Natural killer cell (primary cell): ENCODE measurements around the gene TSKU. TPM values are rescaled to one million over a fixed set of nuclear protein-coding genes. Genes with fewer than 3 reads are reported as not detected.

Source experiments
- ATAC-seq, 3 donors: fragments of 150-1000 bp in 2 of 3; fragments of 200-7000 bp in 1 of 3; cut with Tn5 transposase; 1 replicate in 1 of 3; 2 replicates in 2 of 3; pipeline ENCODE4 v1.10.0; 2021; ENCODE audit warnings: mild to moderate bottlenecking in 2 of 3, moderate library complexity in 2 of 3
- DNase-seq, 2 donors: peaks; one replicate each; pipeline versions ENCODE4 v3.0.0 to v3.0.0-alpha.2; 2013 to 2021; ENCODE audit warnings: mixed read lengths in 1 of 2
- H3K27ac ChIP-seq: one replicate; pipeline ENCODE4 v1.5.1; 2013; ENCODE audit warnings: mild to moderate bottlenecking, low read length
- H3K27me3 ChIP-seq: one replicate; pipeline ENCODE4 v1.6.1; 2013; ENCODE audit warnings: low read length; ENCODE audit not compliant: control insufficient read depth, insufficient read depth
- H3K36me3 ChIP-seq: one replicate; pipeline ENCODE4 v1.6.1; 2013; ENCODE audit warnings: low read length; ENCODE audit not compliant: control insufficient read depth, insufficient read depth
- H3K4me1 ChIP-seq: one replicate; pipeline ENCODE4 v1.6.1; 2013; ENCODE audit warnings: low read length; ENCODE audit not compliant: control insufficient read depth, insufficient read depth
- H3K4me3 ChIP-seq: one replicate; pipeline ENCODE4 v1.5.1; 2013; ENCODE audit warnings: low read length
- H3K9me3 ChIP-seq: one replicate; pipeline ENCODE4 v1.6.1; 2013; ENCODE audit warnings: low read length; ENCODE audit not compliant: control insufficient read depth, insufficient read depth
- H3K27ac Mint-ChIP-seq, 2 donors: one replicate each; pipeline ENCODE4 v1.8.0; 2022; ENCODE audit warnings: mild to moderate bottlenecking in 2 of 2, mixed read lengths in 2 of 2, moderate library complexity in 1 of 2
- H3K27me3 Mint-ChIP-seq, 2 donors: one replicate each; pipeline ENCODE4 v1.8.0; 2022; ENCODE audit warnings: low read depth in 2 of 2, mixed read lengths in 2 of 2
- H3K36me3 Mint-ChIP-seq: one replicate; pipeline ENCODE4 v1.8.0; 2022; ENCODE audit warnings: mixed read lengths
- H3K4me1 Mint-ChIP-seq, 2 donors: one replicate each; pipeline ENCODE4 v1.8.0; 2022; ENCODE audit warnings: mixed read lengths in 2 of 2
- H3K4me3 Mint-ChIP-seq: one replicate; pipeline ENCODE4 v1.8.0; 2022; ENCODE audit warnings: mild to moderate bottlenecking, moderate library complexity, mixed read lengths
- H3K9me3 Mint-ChIP-seq, 2 donors: one replicate each; pipeline ENCODE4 v1.8.0; 2022; ENCODE audit warnings: mixed read lengths in 2 of 2
- WGBS: methylation state at CpG from one replicate; pipeline ENCODE4 v1.1.7; 2013; ENCODE audit warnings: missing lambda C conversion rate; ENCODE audit not compliant: insufficient coverage; 5-methylcytosine and 5-hydroxymethylcytosine counted together
- intact Hi-C: fragments of 100-400 bp; cut with micrococcal nuclease; formaldehyde crosslinking; loops from one replicate; pipeline ENCODE4 v1.14.2; 2022
- total RNA-seq, 4 donors: library from RNA; stranded (reverse); fragments of 120-200 nt in 1 of 4; gene quantifications; one replicate each; pipeline versions ENCODE4 v1.2.3 to v1.2.4, GENCODE V29; 2013 to 2022
- TF ChIP-seq, protein P1 (sequence below): fragments of 200-600 bp; IDR thresholded peaks from one replicate; pipeline ENCODE4 v1.8.0; 2022; ENCODE audit warnings: antibody characterized with exemption

The TSKU gene
- total RNA-seq, 3 donors from 2014 or later (not counting 1 experiment from before 2014, with no cell fraction given): not detected

DNA sequence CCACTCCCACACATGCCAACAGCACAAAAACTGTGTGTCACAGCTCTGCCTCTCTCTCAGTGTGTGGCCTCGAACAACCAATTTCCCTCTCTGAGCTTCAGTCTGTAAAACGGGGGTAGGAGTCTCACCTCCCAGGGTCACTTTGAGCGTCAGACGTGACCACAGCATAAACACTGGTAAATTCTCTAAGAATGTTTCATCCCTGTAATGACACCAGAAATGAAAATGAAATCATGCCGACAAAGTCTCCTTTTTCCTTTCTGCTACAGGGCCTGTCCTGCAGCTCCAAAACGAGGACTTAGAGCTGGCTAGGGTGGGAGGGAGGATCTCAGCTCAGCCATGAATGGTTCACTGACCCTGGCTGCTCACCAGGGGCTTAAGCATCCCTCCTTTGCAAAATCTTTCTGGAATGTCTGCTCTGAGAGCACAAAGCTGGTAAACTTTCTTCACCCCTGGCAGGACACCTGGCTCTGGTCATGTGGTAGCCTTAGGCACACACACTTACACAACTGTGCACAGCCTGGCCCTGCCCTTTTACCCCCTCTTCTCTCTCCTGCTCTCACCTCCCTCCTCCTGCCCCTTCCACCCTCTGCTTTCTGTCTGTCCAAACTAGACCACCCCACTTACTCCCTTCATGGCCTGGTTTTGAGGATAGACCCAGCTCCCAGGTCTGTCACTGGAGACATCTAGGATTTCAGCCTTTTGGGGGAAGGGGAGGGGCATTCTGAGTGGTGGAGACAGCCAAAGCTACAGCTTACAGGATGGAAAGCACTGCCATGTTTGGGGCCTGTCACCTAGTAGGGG lies 12.3 kb upstream of the TSKU start:
- peaks cover 0 to 14% of the 10 kb centered on the region in 2 donors for H3K27me3 Mint-ChIP-seq
- WGBS: 54% methylated on average over 6 of the region's 6 CpGs
- Histone ChIP-seq H3K27me3 (no peaks in the 10 kb centered on the region), H3K36me3 (no peaks in the 10 kb centered on the region), H3K4me1 (peaks cover 24% of the 10 kb centered on the region), H3K4me3 (no peak overlapping the region), H3K9me3 (no peaks in the 10 kb centered on the region), H3K27ac (no peak overlapping the region)
- intact Hi-C loops: no loop called here
- H3K9me3 Mint-ChIP-seq: no peaks in the 10 kb centered on the region
- no peaks in the 10 kb centered on the region for H3K36me3 Mint-ChIP-seq
- peaks cover 12 to 14% of the 10 kb centered on the region in 2 donors for H3K4me1 Mint-ChIP-seq
- DNase-seq (no peak), ATAC-seq (peak in 1 of 3 donors; percentile 30)
- TF ChIP-seq, protein P1, sequence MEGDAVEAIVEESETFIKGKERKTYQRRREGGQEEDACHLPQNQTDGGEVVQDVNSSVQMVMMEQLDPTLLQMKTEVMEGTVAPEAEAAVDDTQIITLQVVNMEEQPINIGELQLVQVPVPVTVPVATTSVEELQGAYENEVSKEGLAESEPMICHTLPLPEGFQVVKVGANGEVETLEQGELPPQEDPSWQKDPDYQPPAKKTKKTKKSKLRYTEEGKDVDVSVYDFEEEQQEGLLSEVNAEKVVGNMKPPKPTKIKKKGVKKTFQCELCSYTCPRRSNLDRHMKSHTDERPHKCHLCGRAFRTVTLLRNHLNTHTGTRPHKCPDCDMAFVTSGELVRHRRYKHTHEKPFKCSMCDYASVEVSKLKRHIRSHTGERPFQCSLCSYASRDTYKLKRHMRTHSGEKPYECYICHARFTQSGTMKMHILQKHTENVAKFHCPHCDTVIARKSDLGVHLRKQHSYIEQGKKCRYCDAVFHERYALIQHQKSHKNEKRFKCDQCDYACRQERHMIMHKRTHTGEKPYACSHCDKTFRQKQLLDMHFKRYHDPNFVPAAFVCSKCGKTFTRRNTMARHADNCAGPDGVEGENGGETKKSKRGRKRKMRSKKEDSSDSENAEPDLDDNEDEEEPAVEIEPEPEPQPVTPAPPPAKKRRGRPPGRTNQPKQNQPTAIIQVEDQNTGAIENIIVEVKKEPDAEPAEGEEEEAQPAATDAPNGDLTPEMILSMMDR: no peak
- no peak overlapping the region for H3K4me3 Mint-ChIP-seq
- H3K27ac Mint-ChIP-seq: no peak overlapping the region

DNA sequence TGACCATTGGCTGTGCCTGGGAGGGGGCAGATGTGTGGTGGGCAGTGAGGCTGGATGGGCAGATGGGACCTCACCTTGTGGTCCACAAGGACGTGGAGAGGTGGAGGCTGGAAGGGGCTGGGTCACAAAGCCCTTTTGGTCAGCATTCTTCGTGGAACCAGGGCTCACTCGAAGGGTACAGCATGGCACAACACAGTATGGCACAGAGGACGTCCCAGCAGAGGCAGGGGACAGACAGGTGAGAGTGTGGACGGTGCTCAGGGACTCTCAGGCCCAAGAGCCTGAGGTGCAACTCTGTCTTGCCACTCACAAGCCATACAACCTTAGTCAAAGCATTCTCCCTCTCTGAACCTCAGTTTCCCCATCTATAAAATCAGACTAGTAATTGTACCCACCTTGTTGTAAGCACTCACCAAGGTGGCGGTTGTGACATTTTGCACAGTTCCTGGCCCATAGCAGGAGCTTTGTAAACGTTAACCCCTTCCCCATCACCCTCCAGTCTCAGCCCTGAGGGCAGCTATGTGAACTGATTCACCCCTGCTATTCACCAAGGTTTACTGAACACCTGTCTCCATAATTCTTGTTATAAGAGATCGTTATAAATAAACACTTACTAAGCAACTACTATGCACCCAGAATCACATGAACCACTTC lies 11.6 kb upstream of the TSKU start:
- Mint-ChIP-seq H3K27ac (no peak overlapping the region), H3K27me3 (peaks cover 3 to 14% of the 10 kb centered on the region in 2 donors), H3K4me1 (peaks cover 12 to 14% of the 10 kb centered on the region in 2 donors), H3K36me3 (peaks cover 5% of the 10 kb centered on the region), H3K4me3 (no peak overlapping the region), H3K9me3 (peaks cover 0 to 3% of the 10 kb centered on the region in 2 donors)
- intact Hi-C loops: no loop called here
- no peak for ATAC-seq
- no peak for DNase-seq
- H3K27ac ChIP-seq: no peak overlapping the region
- TF ChIP-seq, protein P1: no peak
- H3K9me3 ChIP-seq: no peaks in the 10 kb centered on the region
- no peak overlapping the region for H3K4me3 ChIP-seq
- no peaks in the 10 kb centered on the region for H3K36me3 ChIP-seq
- H3K27me3 ChIP-seq: no peaks in the 10 kb centered on the region
- H3K4me1 ChIP-seq: peaks cover 24% of the 10 kb centered on the region
- 77% methylated on average over 8 of the region's 8 CpGs for WGBS

DNA sequence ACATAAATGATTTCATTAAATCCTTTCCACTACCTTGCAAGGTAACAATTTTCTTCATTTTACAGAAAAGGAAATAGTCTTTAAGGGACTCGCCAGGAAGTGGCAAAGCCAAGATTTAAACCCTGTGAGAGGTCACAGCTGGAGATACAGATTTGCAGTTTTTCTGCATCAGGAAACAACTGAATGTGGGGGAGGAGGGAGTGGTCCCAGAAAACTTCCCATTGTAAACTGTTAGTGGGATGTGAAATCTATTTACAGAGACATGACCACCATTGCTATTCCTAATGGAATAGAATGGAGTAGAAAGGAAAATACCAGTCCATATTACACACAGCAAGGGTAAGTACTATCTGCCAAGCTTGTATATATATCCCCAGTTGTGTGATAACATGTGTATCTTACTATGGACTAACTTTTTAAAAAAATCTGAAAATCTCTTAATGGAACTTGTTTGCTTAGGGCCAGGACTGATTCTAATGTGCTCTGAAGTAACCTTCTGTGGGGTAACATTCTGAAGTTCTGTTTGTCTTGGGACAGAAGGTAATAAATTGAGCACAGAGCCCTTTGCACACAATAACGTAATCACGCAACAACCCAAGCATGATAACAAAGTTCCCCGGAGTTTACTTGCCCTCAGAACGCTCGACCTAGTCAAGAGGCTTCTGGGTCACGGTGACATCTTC lies 10.9 kb upstream of the TSKU start:
- peaks cover 21% of the 10 kb centered on the region for H3K4me1 ChIP-seq
- no peaks in the 10 kb centered on the region for H3K36me3 ChIP-seq
- TF ChIP-seq, protein P1: no peak
- no peak overlapping the region for H3K4me3 Mint-ChIP-seq
- intact Hi-C loops: no loop called here
- no peak for ATAC-seq
- H3K27ac ChIP-seq: no peak overlapping the region
- no peaks in the 10 kb centered on the region for H3K27me3 ChIP-seq
- no peak for DNase-seq
- peaks cover 12% of the 10 kb centered on the region for H3K36me3 Mint-ChIP-seq
- peaks cover 8 to 14% of the 10 kb centered on the region in 2 donors for H3K4me1 Mint-ChIP-seq
- H3K27me3 Mint-ChIP-seq: peaks cover 9 to 16% of the 10 kb centered on the region in 2 donors
- no peak overlapping the region for H3K27ac Mint-ChIP-seq
- H3K9me3 Mint-ChIP-seq: peaks cover 6 to 9% of the 10 kb centered on the region in 2 donors
- no peak overlapping the region for H3K4me3 ChIP-seq
- H3K9me3 ChIP-seq: no peaks in the 10 kb centered on the region
- 76% methylated on average over 7 of the region's 7 CpGs for WGBS
